ENCODE data around the gene NCK2.
"Not testable (repeated sequence)": the region's sequence is repeated elsewhere in the genome, so short reads cannot be mapped to it uniquely, and the experiment has no call there.

Gene NCK2

GRCh38 chr2:105757433-105757832 is 12.7 kb downstream of the NCK2 start:
- DNase-seq, result no peak

GRCh38 chr2:105760191-105760590 is 15.5 kb downstream of the NCK2 start:
- no peak for DNase-seq

- no peak for DNase-seq
These were observed 16.1 kb downstream of the NCK2 start for GRCh38 chr2:105760639-105761337.

- no peak for DNase-seq
These were observed 17.3 kb downstream of the NCK2 start for GRCh38 chr2:105761931-105762515.

GRCh38 chr2:105763076-105763475 is 18.4 kb downstream of the NCK2 start:
- no peak for DNase-seq

GRCh38 chr2:105764059-105764458 is 19.3 kb downstream of the NCK2 start:
- no peak for DNase-seq

- no peak for DNase-seq
These were observed 20.9 kb downstream of the NCK2 start for GRCh38 chr2:105765415-105766299.

- DNase-seq, result no peak
These were observed 21.7 kb downstream of the NCK2 start for GRCh38 chr2:105766300-105766866.

- DNase-seq, result no peak
These were observed 23.5 kb downstream of the NCK2 start for GRCh38 chr2:105768176-105768575.

GRCh38 chr2:105768961-105769452 is 24.3 kb downstream of the NCK2 start:
- no peak for DNase-seq

- DNase-seq, result no peak
These were observed 24.8 kb downstream of the NCK2 start for GRCh38 chr2:105769504-105769903.

GRCh38 chr2:105770149-105770548 is 25.4 kb downstream of the NCK2 start:
- DNase-seq, result no peak

GRCh38 chr2:105771291-105771690 is 26.6 kb downstream of the NCK2 start:
- not testable (repeated sequence) for DNase-seq

- DNase-seq, result no peak
These were observed 27.1 kb downstream of the NCK2 start for GRCh38 chr2:105771836-105772235.

- no peak for DNase-seq
These were observed 27.6 kb downstream of the NCK2 start for GRCh38 chr2:105772362-105772761.

GRCh38 chr2:105773568-105773967 is 28.9 kb downstream of the NCK2 start:
- no peak for DNase-seq

- DNase-seq, result no peak
These were observed 30.1 kb downstream of the NCK2 start for GRCh38 chr2:105774781-105775337.

- no peak for DNase-seq
These were observed 31.3 kb downstream of the NCK2 start for GRCh38 chr2:105775809-105776559.

- DNase-seq, result no peak
These were observed 31.8 kb downstream of the NCK2 start for GRCh38 chr2:105776560-105776928.

- no peak for DNase-seq
These were observed 32.3 kb downstream of the NCK2 start for GRCh38 chr2:105777031-105777482.

GRCh38 chr2:105777506-105778055 is 32.9 kb downstream of the NCK2 start:
- no peak for DNase-seq

- no peak for DNase-seq
These were observed 33.4 kb downstream of the NCK2 start for GRCh38 chr2:105778080-105778607.
